ENCODE data around the gene AQP4.

The AQP4 gene

DNA sequence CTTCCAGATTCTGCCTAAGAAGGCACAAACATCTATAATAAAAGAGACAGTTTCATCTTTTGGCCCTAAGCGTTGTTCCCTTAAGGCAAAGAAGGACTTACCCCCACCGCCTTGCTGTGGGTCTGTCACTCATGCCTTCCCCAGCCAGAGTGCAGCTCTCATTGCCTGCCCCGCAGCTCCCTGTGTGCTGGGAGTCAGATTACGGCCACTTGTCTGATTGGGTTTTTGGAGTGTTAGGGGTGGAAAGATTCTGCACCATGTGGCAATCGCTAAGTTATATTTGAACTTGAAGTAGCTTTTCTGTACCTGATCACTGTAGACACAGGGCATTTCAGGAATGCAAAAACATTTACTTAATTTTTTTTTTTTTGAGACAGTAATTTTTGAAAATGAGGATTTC lies at the start of gene AQP4:
AQP4 (minus strand) TSS at position 151 of the 400 bp plus-strand sequence; CDS start at position 133, 18 bp downstream.
- Histone ChIP-seq H3K4me1 (ENCODE audit: control insufficient read depth, insufficient read depth, low read length) (no peaks in the 10 kb centered on the region), H3K9me3 (ENCODE audit: control insufficient read depth, low read length) (no peaks in the 10 kb centered on the region), H3K36me3 (ENCODE audit: control insufficient read depth, insufficient read depth, low read length) (no peaks in the 10 kb centered on the region), H3K27me3 (ENCODE audit: control insufficient read depth, insufficient read depth, low read length) (peaks cover 20% of the 10 kb centered on the region), H3K4me3 (ENCODE audit: low read length) (no peak within 1 kb of the TSS), H3K9ac (ENCODE audit: low read length) (no peak within 1 kb of the TSS)

DNA sequence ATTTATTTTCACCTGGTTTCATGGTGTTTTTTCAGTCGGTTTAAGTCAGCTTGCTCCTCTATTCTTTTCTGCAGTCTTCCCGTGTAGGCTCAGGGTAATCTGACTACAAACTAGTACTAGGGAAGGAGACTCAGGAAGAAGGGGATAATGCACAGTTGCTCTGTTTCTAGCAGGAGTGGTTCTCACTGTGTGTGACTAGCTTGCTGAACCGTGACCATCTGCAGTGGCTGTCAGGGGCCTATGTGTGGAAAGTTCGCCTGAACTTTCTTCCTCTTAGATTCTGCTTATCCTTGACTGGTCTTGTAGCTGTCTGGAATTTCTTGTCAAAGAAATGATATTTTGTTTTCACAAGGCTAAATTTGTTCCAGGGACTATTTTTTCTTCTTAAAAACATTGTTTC lies 46.3 kb upstream of the AQP4 start:
- no peaks in the 10 kb centered on the region for H3K36me3 ChIP-seq (ENCODE audit: control insufficient read depth, insufficient read depth, low read length)
- no peaks in the 10 kb centered on the region for H3K9me3 ChIP-seq (ENCODE audit: control insufficient read depth, low read length)
- H3K9ac ChIP-seq (ENCODE audit: low read length), result no peak overlapping the region
- H3K4me1 ChIP-seq (ENCODE audit: control insufficient read depth, insufficient read depth, low read length), result no peaks in the 10 kb centered on the region
- H3K27me3 ChIP-seq (ENCODE audit: control insufficient read depth, insufficient read depth, low read length), result no peaks in the 10 kb centered on the region
- H3K4me3 ChIP-seq (ENCODE audit: low read length), result no peak overlapping the region

GRCh38 chr18:26909599-26910290 lies 44.2 kb upstream of the AQP4 start:
- Histone ChIP-seq H3K4me3 (ENCODE audit: low read length) (no peak overlapping the region), H3K36me3 (ENCODE audit: control insufficient read depth, insufficient read depth, low read length) (no peaks in the 10 kb centered on the region), H3K27me3 (ENCODE audit: control insufficient read depth, insufficient read depth, low read length) (no peaks in the 10 kb centered on the region), H3K9me3 (ENCODE audit: control insufficient read depth, low read length) (no peaks in the 10 kb centered on the region), H3K9ac (ENCODE audit: low read length) (no peak overlapping the region), H3K4me1 (ENCODE audit: control insufficient read depth, insufficient read depth, low read length) (no peaks in the 10 kb centered on the region)

- no peaks in the 10 kb centered on the region for H3K9me3 ChIP-seq (ENCODE audit: control insufficient read depth, low read length)
- no peaks in the 10 kb centered on the region for H3K27me3 ChIP-seq (ENCODE audit: control insufficient read depth, insufficient read depth, low read length)
- H3K36me3 ChIP-seq (ENCODE audit: control insufficient read depth, insufficient read depth, low read length), result no peaks in the 10 kb centered on the region
- no peak overlapping the region for H3K9ac ChIP-seq (ENCODE audit: low read length)
- no peak overlapping the region for H3K4me3 ChIP-seq (ENCODE audit: low read length)
- no peaks in the 10 kb centered on the region for H3K4me1 ChIP-seq (ENCODE audit: control insufficient read depth, insufficient read depth, low read length)
These were observed 43.4 kb upstream of the AQP4 start for GRCh38 chr18:26908906-26909305.

DNA sequence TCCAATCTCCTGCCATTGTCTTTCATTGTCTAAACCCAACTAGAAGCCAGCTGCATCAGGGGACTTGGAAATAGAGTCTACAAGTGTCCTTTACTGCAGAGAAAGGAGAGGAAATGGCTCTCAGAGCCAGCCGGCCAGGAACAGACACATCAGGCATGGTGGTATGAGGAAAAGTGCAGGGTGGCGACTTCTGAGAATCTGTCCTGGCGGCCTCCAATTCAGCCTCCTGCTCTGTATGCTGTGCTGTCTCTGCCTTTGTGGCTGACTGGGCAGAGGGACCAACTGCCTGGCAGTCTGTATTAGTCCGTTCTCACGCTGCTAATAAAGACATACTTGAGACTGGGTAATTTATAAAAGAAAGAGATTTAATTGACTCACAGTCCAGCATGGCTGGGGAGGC lies 36.8 kb upstream of the AQP4 start:
- no peaks in the 10 kb centered on the region for H3K4me1 ChIP-seq (ENCODE audit: control insufficient read depth, insufficient read depth, low read length)
- H3K9me3 ChIP-seq (ENCODE audit: control insufficient read depth, low read length), result no peaks in the 10 kb centered on the region
- H3K9ac ChIP-seq (ENCODE audit: low read length), result no peak overlapping the region
- H3K36me3 ChIP-seq (ENCODE audit: control insufficient read depth, insufficient read depth, low read length), result no peaks in the 10 kb centered on the region
- peaks cover 3% of the 10 kb centered on the region for H3K27me3 ChIP-seq (ENCODE audit: control insufficient read depth, insufficient read depth, low read length)
- no peak overlapping the region for H3K4me3 ChIP-seq (ENCODE audit: low read length)

DNA sequence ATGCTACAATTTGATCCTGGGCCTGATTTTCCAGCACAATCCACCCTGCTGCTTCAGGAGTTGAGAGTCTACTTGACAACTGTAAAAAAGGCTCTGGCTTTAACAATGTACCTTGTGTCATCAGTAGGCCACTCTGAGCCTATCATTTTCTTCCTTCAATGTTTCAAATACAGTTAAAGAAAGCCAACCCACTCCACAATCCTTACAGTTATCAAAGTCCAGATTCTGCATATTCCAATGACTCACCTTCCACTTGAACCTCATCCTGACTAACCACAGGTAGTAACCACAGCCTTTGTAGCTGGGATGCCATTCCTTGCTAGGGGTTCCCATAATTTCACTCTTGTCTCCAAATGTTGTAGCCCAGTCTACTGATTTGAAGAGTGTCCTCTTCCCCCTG lies 35.5 kb upstream of the AQP4 start:
- Histone ChIP-seq H3K9ac (ENCODE audit: low read length) (no peak overlapping the region), H3K4me1 (ENCODE audit: control insufficient read depth, insufficient read depth, low read length) (no peaks in the 10 kb centered on the region), H3K36me3 (ENCODE audit: control insufficient read depth, insufficient read depth, low read length) (no peaks in the 10 kb centered on the region), H3K27me3 (ENCODE audit: control insufficient read depth, insufficient read depth, low read length) (peaks cover 3% of the 10 kb centered on the region), H3K9me3 (ENCODE audit: control insufficient read depth, low read length) (no peaks in the 10 kb centered on the region), H3K4me3 (ENCODE audit: low read length) (no peak overlapping the region)

DNA sequence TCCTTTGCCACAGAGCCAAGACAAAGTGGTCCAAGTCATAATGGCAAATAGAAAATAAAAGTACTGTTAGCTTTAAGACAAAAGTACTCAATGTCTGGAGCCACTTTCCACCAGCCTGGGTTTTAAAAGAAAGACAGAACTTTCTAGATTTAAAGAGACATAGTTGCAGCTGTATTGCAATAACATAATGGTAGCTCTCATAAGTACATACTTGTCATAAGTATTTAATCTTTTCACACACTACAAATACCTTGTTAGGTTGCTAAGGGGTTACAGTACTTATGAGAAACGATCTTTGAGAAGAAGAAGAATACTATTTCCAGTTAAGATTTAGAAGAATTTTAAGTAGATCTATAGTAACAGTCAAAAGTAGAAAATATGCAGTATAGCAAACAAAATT lies 28.9 kb upstream of the AQP4 start:
- Histone ChIP-seq H3K4me3 (ENCODE audit: low read length) (no peak overlapping the region), H3K4me1 (ENCODE audit: control insufficient read depth, insufficient read depth, low read length) (no peaks in the 10 kb centered on the region), H3K36me3 (ENCODE audit: control insufficient read depth, insufficient read depth, low read length) (no peaks in the 10 kb centered on the region), H3K9me3 (ENCODE audit: control insufficient read depth, low read length) (no peaks in the 10 kb centered on the region), H3K9ac (ENCODE audit: low read length) (no peak overlapping the region), H3K27me3 (ENCODE audit: control insufficient read depth, insufficient read depth, low read length) (peaks cover 3% of the 10 kb centered on the region)

- Histone ChIP-seq H3K4me1 (ENCODE audit: control insufficient read depth, insufficient read depth, low read length) (no peaks in the 10 kb centered on the region), H3K9me3 (ENCODE audit: control insufficient read depth, low read length) (no peaks in the 10 kb centered on the region), H3K27me3 (ENCODE audit: control insufficient read depth, insufficient read depth, low read length) (no peaks in the 10 kb centered on the region), H3K36me3 (ENCODE audit: control insufficient read depth, insufficient read depth, low read length) (no peaks in the 10 kb centered on the region), H3K9ac (ENCODE audit: low read length) (no peak overlapping the region), H3K4me3 (ENCODE audit: low read length) (no peak overlapping the region)
These were observed 28.5 kb upstream of the AQP4 start for GRCh38 chr18:26893996-26894395.

DNA sequence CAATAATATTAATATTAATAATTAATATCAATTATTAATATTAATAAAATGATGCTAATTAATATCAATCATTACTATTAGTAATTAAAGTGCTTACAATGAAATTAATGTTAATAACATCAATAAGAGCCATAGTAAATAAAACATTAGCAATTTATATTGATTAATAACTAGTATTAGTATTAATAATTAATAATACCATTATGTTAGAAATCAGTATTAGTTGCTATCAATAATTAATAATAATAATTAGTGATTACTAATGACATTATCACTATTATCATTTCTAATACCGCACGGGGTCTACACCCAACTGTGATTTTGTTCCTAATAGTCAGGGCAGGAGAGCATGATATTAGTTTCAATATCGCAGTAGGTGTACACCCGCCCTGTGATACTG lies 22.8 kb upstream of the AQP4 start:
- H3K36me3 ChIP-seq (ENCODE audit: control insufficient read depth, insufficient read depth, low read length), result no peaks in the 10 kb centered on the region
- H3K4me3 ChIP-seq (ENCODE audit: low read length), result no peak overlapping the region

DNA sequence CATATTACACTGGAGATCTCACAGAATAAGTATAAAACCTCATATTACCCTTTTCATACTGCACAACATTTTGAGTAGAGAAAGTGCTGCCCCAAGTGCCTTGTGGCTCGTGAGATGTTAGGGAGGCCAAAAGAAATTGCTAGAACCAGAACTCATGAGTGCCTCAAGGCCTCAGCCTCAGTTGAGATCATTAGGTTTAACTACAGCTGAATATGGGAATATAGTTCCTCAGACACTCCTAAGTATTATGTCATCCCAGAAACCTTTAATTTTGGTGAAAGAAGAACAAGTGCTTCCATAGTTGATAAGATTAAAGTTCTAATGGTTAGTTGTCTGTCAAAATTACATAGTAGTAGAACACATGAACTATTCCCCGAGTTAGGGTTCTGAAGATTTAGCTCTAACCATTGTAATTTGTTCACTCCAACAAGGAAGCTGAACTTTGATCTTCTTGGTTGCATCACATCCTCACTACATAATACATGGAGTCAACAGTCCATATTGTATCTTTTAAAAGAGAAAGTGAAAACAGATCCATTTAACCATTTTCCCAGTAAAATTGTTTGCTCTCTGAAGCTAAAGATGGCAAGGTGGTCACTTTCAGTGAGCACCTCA lies 9.6 kb upstream of the AQP4 start:
- Histone ChIP-seq H3K4me1 (ENCODE audit: control insufficient read depth, insufficient read depth, low read length) (no peaks in the 10 kb centered on the region), H3K27me3 (ENCODE audit: control insufficient read depth, insufficient read depth, low read length) (no peaks in the 10 kb centered on the region), H3K4me3 (ENCODE audit: low read length) (no peak overlapping the region), H3K9ac (ENCODE audit: low read length) (no peak overlapping the region), H3K9me3 (ENCODE audit: control insufficient read depth, low read length) (no peaks in the 10 kb centered on the region), H3K36me3 (ENCODE audit: control insufficient read depth, insufficient read depth, low read length) (no peaks in the 10 kb centered on the region)

More for the DNA sequence above, 22.8 kb upstream of the AQP4 start:
- Histone ChIP-seq H3K9ac (ENCODE audit: low read length) (no peak overlapping the region), H3K4me1 (ENCODE audit: control insufficient read depth, insufficient read depth, low read length) (no peaks in the 10 kb centered on the region), H3K9me3 (ENCODE audit: control insufficient read depth, low read length) (no peaks in the 10 kb centered on the region), H3K27me3 (ENCODE audit: control insufficient read depth, insufficient read depth, low read length) (no peaks in the 10 kb centered on the region)

GRCh38 chr18:26874283-26874682 lies 8.8 kb upstream of the AQP4 start:
- Histone ChIP-seq H3K27me3 (ENCODE audit: control insufficient read depth, insufficient read depth, low read length) (no peaks in the 10 kb centered on the region), H3K4me3 (ENCODE audit: low read length) (no peak overlapping the region), H3K9ac (ENCODE audit: low read length) (no peak overlapping the region), H3K4me1 (ENCODE audit: control insufficient read depth, insufficient read depth, low read length) (no peaks in the 10 kb centered on the region), H3K36me3 (ENCODE audit: control insufficient read depth, insufficient read depth, low read length) (no peaks in the 10 kb centered on the region), H3K9me3 (ENCODE audit: control insufficient read depth, low read length) (no peaks in the 10 kb centered on the region)

DNA sequence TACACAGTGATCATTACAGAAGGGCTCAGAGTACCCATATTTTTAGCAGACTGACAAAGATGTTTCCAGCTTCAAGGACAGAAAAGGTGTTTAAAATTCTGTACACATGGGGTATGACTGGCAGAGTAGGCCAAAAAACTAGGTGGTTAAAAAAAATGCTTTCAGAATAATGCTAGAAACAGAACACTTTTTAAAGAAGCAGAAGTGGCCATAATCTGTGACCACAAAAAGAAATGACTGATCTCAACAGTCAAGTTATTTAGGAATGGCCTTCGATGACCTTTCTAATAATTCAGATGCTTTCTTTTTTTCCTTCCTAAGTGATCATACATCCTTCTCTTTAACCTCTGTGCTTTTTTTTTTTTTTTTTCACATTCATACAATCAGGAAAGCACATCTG lies 4.1 kb upstream of the AQP4 start:
- Histone ChIP-seq H3K9ac (ENCODE audit: low read length) (no peak overlapping the region), H3K27me3 (ENCODE audit: control insufficient read depth, insufficient read depth, low read length) (peaks cover under 1% of the 10 kb centered on the region), H3K4me3 (ENCODE audit: low read length) (no peak overlapping the region)

More for the DNA sequence above, 4.1 kb upstream of the AQP4 start:
- no peaks in the 10 kb centered on the region for H3K9me3 ChIP-seq (ENCODE audit: control insufficient read depth, low read length)
- H3K36me3 ChIP-seq (ENCODE audit: control insufficient read depth, insufficient read depth, low read length), result no peaks in the 10 kb centered on the region
- H3K4me1 ChIP-seq (ENCODE audit: control insufficient read depth, insufficient read depth, low read length), result no peaks in the 10 kb centered on the region

Measured in mucosa of stomach (tissue), 1 donor.